NCI-H128 (cell line): ENCODE data around the gene SESN1.

Source experiments
- DNase-seq: peaks from one replicate; lab custom pipeline; 2025; ENCODE audit not compliant: unreplicated experiment; lab: John Stamatoyannopoulos, UW

Gene SESN1

DNA sequence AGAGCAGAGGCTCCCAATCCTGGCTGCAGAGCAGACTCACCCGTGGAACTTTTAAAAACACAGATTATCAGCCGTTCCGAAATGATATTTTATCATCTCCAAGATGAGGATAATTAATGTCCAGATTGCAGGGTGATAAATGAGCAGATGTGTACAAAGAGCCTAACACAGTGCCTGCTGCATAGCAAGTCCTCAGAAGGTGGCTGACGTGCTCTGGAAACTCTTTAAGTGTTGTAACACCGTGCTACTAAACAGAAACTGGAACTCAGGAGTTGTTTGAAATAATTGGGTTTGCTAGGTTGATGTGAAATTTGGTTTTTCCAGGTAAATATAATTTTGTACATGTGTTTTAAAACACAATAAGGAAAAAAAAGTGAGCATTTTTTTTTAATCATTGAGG lies 128.4 kb downstream of the SESN1 start:
- DNase-seq, result no peak

DNA sequence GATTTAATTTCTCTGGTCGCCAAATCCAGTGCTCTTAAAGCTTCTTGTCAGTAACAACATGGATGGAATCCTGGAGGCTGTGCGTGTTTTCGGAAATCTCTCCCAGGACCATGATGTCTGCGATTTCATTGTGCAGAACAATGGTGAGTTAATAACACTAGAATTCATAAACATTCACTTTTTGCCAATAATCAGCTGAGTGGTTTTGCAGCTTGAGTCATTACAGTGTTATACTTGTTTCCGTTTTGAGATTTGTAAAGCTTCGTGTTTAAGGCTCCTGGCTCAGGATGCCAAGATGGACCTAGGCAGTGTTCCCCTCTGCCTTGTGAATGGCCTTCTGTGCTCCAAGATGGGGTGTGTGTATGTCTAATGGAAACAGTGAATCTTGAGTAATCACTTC lies 132.7 kb downstream of the SESN1 start:
- DNase-seq, result no peak

DNA sequence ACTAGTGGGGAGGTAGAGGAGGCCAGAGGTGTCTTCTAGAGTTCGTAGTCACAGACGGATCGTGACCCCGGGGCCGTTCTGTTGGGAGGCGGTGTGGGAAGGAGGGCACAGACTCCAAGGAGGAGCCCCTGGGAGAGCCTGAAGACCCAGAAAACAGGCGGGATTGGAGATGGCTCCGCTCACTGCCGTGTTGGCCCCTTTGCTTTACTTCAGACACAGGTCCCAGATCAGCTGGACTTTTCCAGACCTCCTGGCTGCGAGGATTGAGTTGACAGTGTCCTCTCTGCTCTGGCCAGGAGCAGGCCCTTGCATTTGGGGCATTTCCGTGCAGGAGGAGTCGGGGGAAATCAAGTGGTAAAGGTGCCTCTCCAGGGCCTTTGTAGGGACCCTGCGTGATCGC lies 133.6 kb downstream of the SESN1 start:
- no peak for DNase-seq

DNA sequence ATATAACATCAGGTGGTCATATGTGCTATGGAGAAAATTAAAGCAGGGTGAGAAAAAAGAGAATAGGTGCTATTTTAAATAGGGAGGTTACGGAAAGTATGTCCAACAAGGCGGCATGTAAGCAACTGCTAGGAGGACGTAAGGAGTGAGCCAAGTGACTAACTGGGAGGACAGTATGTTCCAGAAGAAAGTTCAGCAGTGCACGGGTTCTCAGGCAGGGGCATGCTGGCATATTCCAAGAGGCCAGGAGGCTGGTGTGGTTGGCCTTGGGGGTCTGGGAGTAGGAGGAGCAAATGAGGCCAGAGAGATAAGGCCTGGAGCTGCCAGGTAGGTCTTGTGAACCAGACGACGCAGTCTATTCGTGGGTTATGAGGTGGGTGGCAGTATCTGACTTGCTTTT lies 134.0 kb downstream of the SESN1 start:
- DNase-seq, result no peak

DNA sequence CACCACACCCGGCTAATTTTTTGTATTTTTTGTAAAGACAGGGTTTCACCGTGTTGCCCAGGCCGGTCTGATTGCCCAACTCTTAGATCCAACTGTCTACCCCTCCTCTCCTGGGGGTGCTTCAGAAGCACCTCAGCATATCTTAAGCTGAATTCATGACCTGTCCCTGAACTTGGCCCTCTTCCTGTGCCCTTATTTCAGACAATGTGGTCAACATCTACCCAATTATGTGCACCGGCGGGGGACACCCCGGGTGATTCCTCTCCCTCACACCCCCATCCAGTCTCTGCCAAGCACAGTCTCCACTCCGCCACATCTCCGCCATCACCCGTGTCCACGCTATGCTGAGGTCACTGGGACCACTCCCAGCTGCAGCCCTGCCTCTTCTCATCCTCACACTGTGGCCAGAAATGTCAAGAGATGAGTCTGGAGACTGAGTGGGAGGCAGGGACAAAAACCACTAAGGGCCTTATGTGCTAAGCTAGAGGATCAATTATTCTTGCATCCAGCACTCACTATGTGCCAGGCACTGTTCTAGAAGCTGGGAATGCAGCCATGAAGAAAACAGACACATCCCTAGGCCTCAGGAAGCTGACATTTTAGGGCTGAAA lies 134.6 kb downstream of the SESN1 start:
- DNase-seq, result no peak

DNA sequence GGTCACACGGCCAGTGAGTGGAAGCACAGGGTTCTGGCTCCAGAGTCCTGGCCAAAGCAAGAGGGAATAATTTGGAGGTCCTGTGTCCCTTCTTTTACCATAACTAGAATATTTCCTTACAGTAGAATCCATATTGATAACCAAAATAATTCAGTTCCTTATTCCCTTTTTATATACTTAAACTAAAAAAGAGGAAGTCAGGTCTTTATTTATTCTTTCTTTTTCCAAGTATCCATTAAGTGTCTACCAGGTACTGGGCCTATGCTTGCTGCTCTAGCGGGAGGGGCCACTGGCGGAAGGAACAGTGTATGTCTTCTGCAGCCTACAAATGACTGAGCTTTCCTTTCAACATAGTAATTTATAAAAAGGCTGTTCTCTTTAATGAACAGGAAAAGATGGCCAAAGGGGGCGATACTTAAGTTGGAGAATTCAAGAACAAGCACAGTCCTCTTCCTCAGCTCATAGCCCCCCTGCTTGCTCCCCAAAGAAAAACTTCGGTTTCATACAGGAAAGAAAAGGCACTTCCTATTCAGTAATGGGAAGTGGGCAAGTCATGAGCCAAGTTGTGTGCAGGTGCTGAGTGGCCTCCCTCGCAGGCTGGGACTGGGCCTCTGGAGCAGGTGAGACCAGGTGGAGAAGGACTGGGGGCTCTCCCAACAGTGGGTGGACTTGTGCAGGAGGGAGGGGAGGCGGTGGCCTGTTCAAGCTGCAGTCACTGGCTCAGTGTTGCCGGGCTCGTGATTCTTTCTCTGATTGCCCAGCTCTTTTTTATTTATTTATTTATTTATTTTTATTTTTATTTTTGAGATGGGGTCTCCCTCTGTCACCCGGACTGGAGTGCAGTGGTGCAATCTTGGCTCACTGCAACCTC lies 135.5 kb downstream of the SESN1 start:
- DNase-seq, result no peak

DNA sequence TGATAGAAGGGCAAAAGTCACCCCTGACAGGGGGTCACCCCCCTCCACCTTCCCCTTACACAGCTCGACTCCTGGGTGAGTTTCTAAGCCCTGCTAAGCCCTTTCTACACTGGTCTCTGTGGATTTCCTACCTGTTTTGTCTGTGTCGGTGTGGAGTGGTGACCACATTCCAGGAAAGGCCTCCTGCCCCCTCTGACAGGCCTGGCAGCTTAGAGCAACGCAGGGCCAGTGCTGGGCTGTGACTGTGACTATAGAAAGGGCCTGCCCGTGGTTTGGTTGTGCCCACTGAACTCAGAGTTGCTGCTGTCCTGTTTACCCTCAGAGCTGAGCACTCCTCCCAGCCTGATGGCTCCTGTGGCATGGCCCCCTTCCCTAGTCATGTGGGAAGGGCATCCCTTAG lies 137.4 kb downstream of the SESN1 start:
- no peak for DNase-seq

DNA sequence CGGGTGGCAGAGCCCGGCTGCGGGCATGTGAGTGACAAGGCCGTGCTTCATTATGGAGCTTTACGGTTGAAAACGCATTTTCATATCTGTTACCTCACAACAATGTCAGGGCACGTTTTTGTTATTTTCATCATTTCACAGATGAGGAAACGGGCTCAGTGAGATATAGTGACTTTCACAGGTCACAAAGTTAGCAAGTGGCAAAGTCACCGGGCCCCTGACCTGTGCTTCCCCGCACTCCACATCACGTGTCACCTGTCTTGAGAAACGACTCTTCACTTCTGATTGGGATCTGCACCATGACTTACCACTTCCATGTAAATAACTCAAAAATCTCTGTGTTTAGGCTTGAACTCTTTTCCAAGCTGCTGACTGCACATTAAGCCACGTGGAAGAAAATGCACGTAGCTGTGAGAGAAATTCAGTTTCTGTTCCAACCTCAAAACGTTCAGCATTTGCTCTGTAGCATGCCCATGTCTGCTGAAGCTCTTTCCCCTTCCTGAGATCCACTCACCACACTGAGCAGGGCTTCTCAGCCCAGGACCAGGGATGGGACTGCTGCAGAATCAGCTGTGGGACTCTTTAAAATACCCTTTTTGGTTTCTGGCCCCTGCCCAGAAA lies 139.2 kb downstream of the SESN1 start:
- no peak for DNase-seq

DNA sequence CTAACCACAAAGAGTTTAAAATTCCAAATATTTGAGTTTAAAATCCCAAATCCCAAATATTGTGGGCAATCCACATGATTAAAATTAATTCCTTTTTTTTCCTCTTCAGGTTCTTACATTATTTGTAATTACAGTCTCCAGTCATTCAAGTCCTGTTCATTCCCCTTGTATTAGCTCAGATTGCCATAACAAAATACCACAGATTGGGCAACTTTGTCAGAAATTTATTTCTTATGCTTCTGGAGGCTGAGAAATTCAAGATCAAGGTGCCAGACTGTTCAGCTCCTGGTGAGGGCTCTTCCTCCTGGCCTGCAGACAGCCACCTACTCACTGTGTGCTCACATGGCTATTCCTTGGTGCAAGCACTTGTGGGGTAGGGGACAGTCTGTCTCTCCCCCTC lies 141.0 kb downstream of the SESN1 start:
- no peak for DNase-seq

DNA sequence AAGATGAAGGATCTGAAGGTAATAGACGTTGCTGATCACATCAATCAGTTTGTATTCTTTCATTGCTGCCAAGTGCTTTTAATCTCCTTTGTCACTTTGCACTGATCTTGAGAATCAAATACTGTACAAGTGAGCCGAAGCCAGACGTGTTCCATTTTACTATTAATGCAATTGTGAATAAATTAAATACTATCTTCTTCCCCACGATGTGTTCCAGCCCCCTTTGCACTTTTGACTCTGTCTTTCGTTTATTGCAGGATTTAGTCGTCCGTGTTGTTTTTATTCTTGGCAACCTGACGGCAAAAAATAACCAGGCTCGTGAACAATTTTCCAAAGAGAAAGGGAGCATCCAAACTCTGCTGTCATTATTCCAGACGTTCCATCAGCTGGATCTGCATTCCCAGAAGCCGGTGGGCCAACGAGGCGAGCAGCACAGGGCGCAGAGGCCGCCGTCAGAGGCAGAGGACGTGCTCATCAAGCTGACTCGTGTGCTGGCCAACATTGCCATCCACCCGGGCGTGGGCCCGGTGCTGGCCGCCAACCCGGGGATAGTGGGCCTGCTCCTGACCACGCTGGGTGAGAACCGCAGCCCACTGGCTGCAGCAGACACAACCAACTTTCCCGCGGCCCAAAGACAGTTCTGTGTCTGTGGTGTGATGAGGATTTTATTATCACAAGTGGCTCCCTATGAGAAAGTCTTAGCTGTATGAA lies 141.7 kb downstream of the SESN1 start:
- no peak for DNase-seq

DNA sequence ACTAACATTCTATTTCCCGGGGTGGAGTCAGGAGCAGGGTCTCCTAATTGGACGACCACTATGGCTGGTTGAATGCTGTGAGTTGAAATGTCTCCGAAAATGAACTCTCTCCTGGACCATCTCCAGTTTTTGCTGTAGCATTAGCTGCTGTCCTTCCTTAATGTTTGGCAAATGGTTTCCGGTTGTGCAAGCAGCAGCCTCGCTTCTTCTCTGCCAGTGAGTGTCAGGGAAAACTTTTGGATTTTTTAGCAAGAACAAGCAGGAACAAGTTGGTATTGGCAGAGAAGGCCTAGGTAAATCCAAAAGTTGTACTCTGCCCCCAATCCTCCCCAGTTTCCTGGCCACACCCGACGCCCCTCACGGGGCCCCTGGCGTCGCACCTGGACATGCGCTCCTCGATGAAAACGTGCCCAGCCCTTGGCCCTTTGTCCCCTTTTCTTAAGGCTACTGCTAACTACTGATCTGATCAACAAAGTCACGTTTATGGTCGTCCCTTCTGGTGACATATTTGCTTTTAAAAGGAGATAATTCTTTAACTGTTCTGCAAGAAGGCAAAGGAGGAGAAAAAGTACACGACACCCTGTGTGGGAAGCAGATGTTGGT lies 143.2 kb downstream of the SESN1 start:
- DNase-seq, result no peak

DNA sequence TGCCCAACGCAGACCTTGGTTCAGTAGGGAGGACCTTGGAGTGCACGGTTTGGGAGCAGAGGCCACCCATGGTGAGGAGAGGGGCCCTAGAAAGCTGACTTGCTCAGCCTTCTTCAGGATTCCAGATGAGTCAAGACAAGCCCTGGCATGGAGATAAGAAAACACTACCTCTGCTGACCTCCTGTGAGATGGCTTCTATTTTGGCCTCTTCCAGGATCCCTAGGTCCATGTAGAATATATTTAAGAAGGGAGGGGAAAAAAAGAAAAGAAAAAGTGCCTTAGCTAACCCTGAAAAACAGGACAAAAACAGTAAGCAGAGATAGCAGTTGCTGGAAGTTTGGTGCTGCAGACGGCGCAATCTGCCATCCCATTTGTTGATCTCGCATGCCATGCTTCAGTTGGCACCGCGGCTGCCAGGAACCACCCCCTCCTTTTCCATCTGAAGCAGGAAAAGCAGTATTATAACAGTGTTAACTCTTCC lies 146.4 kb downstream of the SESN1 start:
- no peak for DNase-seq

DNA sequence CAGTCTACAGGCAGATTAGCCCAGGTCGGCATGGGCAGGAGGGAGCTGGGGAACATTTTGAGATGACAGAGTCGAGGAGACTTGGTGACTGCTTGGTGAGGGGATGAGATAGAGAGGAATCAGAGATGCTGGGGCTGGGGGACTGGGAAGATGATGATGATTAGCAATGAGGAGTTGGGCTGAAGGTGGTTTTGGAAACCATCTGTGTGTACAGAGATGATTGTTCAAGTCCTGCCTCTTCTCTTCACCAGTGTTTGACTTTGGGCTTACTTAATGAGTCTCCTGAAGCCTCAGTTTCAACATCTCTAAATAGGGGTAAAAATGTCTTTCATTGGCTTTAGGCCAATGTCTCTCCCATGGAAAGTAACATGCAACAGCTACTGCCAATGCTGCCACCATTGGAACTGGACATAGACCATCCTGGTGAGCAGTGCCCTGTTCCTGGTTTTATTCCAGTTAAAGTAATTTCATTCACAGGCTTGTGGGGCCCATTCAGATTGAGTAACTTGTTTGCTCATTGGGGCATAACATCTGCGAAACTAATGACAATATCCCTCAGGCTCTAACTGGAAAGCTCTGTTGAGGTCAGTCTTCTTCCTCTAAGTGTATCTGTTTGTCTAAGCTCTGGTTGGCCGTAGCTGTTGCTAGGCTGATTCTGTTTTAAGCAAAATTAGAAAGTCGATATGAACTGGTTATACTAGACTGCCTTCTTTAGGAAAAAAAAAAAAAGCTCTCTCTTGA lies 147.4 kb downstream of the SESN1 start:
- DNase-seq, result no peak

DNA sequence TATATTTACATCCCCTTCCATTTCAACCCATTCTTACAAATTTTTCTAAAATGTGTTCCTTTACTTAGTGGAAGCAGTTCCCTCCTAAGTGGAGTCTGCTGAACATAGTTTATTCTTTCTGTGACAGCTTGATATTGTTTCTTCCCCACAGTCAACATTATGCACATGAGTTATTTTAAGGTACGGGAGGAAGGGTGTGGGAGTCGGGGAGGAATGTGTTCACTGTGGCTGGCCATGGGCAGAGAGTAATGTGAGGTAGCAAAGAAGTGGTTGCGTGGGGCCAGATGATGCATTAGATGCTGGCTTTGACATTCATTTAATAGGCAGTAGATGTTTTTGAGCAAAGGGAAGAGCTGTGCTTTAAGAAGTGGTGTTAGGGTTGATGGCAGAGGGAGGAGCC lies 148.0 kb downstream of the SESN1 start:
- DNase-seq, result no peak

DNA sequence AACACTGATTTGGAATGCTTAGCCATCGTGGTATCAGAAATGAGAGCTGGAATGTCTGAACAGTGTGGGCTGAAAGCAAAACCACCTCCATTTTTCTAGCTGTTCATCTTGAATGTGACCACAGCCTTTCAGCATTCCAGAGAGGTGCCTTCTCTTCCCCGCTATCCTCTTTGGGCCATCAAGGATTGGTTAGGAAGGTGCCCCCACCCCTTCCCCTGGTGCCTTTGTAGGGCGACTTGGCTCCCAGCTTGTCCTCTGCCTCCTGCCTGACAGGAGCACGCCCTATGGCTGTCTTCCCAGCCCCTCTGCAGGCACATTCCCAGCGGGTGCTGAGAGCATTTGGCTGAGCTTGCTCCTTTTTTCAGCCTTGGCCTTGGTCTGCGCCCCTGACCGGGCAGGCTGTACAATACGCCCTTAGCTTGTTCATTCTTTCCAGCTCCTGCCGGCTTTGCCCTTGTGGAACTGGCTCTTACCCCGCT lies 148.9 kb downstream of the SESN1 start:
- no peak for DNase-seq

DNA sequence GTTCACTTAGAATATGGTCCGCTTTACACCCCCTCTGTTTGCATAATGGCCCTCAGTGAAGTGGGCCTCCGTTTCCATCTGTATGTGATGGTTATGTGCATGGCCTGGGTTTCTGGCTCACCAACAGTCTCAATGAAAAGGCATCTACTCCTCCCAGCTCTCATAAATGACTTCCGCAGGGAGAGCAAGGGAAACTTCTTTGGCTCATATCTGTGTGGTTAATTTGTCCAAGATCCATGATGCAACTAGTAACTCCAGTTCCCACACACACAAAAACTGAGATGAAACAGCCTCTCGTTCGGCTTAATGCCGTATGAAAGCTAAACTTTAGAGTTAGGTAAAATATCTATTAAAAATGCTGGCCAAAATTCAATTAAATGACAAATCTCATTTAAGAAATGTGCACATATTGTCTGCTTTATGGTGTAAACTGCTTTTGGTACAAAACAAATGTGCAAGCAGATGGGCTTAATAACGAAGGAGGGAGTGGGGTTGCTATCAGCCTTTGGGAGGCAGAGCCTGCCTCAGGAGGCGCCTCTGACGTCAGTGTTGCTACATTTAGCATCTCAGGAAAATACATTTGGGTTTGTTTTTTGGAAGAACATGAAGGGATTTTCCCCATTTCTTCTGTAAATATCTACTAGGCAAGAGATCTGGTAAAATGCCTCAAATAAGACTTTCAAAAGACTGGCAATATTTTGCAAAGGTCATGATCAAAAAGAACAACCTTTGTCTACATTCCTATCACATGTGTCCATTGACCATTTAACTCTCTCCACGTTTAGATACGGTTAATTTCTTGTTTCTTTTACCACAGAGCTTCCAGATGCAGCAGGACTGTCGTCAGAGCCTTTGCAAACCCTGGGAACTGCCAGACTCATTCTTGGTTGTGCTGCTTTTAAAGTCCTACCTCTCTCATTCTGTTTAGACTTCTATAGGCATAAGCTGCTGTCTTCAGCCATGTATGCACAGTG lies 149.7 kb downstream of the SESN1 start:
- no peak for DNase-seq

DNA sequence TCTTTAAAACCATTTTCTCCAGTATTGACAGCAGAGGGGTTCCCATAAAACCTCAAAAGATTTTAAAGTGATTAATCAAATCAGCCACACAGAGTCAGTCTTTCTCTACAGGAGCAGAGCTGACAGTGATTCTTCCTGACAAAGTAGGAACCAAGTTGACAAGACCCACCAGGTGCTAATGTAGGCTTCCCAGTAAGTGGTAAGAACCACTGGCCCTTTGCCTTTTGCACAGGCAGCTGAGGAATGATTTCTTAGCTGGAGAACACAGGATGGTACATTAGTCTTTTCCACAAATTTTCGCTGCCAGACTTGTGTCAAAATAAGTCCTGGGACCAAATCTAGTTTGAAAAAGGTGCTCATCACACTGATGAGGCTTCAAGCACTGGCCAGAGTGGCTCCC lies 150.6 kb downstream of the SESN1 start:
- DNase-seq, result no peak

DNA sequence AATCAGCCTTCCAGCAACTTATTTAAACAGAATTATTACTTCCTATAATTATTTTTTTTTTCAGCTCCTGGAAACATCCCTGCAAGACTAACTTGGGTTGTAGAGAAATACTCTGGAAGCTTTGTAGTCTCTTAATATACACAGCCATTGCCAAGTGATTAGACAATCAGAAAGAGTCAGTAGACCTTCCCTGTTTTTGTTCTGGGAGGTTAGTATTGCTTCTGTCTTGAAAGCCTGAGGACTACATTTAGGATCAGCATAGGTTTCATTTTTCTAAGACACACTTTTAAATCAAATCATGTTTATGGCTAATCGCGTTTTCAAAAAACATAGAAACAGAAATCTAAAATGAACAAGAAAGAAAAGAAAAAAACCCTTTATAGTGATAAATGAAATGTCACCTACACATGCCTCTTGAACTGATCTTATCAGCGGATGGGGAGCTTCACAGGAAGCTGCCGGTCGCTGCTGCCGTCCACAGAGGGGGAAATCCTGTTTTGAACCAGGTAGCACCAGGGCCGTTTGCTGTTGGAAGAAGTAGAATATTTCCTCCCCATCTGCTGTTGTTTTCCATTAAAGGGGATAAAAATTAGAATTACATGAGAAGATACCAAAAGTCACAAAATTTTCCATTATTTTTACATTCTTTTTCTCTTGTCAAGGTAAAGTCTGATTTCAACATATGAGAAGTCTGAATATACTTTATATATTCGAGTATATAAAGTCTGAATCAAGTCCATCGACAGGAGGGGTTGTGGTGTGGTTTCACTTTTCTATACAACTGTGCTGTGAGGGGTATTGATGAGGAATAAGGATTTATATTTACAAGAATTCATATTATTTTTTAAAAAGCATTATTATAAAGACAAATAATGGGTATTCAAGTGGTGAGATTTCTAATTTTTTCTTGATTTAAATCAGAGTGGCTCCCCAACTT lies 151.8 kb downstream of the SESN1 start:
- DNase-seq, result no peak
